KOPT-K1 (cell line): ENCODE results near the gene NUMA1.

Experiments used
- H3K27ac ChIP-seq: fragments of 200-600 bp; sonication (generic); 2 replicates; pipeline ENCODE4 v1.5.1; 2016; ENCODE audit warnings: antibody characterized with exemption, mild to moderate bottlenecking, low read depth, low read length; ENCODE audit not compliant: poor library complexity, severe bottlenecking
- H3K36me3 ChIP-seq: fragments of 200-600 bp; sonication (generic); 2 replicates; pipeline ENCODE4 v1.5.1; 2017; ENCODE audit warnings: antibody characterized with exemption, mild to moderate bottlenecking, low read length, moderate library complexity; ENCODE audit not compliant: insufficient read depth
- H3K9me3 ChIP-seq: fragments of 200-600 bp; sonication (generic); 2 replicates; pipeline ENCODE4 v1.5.1; 2017; ENCODE audit warnings: antibody characterized with exemption, low read length, mild to moderate bottlenecking; ENCODE audit not compliant: insufficient read depth, poor library complexity, severe bottlenecking

The NUMA1 gene

DNA sequence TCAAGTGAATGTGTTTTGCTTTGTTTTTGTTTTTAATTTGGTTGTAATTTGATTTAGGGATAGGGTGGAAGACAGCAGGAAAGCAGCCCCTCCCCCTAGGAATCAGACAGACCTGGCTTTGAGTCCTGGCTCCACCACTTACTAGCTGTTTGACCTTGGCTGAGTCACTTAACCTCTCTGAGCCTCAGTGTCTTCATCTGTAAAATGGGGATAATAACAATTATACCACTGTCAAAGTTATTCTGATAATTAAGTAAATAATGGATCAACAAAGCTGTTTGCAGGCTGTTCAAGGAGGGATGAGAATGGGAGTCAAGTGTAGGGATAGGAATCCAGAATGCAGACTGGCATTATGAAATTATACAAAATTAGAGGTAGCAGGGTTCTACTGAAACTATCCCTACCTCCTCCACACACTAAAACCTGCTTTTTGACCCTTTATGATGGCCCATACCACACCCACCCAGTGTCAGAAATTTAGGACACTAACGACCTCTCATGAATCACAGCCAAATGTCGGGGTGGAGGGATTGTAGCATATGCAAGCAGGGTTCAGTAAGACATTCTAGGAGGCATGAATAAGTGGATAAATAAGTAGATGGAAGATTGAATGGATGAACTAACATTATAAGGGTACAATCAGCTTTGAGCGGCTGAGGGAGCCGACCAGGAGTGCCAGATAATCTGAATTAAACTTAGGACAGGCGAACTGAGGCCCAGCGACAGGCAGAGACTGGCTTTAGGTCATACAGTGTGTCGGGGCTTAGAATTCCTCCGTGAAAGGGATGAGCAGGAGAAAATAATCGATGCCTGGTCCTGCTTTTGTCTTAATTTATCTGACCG, 31.2 kb upstream of the NUMA1 start:
- peaks cover 32% of the 10 kb centered on the region for H3K36me3 ChIP-seq
- H3K27ac ChIP-seq = peak overlapping the region; percentile 95
- no peaks in the 10 kb centered on the region for H3K9me3 ChIP-seq

- peaks cover 37% of the 10 kb centered on the region for H3K36me3 ChIP-seq
- H3K27ac ChIP-seq = no peak within 1 kb of the TSS
- no peaks in the 10 kb centered on the region for H3K9me3 ChIP-seq
Measured at GRCh38 chr11:72105888-72106287, 25.5 kb upstream of the NUMA1 start, which contains the start of gene TOMT. Gene TOMT, plus strand, starts transcription at chr11:72105924. Its CDS starts 28 bp downstream, at chr11:72105952.

- Histone ChIP-seq H3K9me3 (no peaks in the 10 kb centered on the region), H3K27ac (peak overlapping the region; percentile 89), H3K36me3 (peaks cover 42% of the 10 kb centered on the region)
Measured at GRCh38 chr11:72103754-72104167, 23.4 kb upstream of the NUMA1 start.

DNA sequence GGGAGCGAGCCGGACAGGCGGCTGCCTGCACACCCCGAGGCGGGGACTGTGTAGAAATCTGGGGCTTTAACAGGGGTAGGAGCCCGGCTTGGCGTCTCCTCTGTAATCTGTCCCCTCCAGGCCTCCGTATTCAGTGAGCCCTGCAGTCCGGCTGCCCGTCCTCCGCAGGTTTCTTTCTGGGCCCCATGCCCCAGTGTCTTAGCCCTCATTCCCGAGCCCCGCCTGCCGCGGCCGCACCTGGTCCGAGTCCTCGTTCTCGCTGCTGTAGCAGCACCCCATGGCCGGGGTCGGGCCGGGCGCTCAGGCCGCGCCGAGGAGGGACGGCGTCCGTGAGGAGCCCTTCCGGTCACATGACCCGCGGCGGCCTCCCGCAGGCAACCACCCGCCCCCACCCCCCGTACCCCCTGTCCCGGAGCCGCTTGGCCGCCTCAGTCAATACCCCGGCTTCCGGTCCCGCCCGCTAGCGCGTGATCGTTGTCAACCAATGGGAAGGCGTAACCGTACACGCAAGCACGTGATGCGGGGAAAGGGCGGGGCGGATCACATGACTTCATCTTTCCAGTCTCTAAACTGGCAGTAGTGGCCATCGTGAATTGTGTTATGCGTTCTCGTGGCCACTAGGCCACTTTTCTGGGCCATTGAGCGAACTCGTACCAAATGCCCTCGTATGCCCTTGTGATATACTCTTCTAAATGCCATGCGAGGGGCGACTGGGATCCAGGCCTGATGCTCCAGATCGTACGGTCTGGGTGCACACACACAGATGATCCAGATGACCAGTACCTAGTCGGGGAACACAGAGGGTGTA, 22.8 kb upstream of the NUMA1 start, which contains the start of gene LAMTOR1:
Gene LAMTOR1 (minus strand): TSS at position 352 of the 808 bp plus-strand sequence. CDS start 73 bp downstream, at position 279.
- H3K27ac ChIP-seq = peak within 1 kb of the TSS; percentile 89
- H3K36me3 ChIP-seq = peaks cover 42% of the 10 kb centered on the region

GRCh38 chr11:72102631-72102945, 22.2 kb upstream of the NUMA1 start:
- H3K36me3 ChIP-seq = peaks cover 42% of the 10 kb centered on the region
- no peaks in the 10 kb centered on the region for H3K9me3 ChIP-seq
- H3K27ac ChIP-seq = peak overlapping the region; percentile 89

More for the DNA sequence above, 22.8 kb upstream of the NUMA1 start, which contains the start of gene LAMTOR1:
- no peaks in the 10 kb centered on the region for H3K9me3 ChIP-seq

DNA sequence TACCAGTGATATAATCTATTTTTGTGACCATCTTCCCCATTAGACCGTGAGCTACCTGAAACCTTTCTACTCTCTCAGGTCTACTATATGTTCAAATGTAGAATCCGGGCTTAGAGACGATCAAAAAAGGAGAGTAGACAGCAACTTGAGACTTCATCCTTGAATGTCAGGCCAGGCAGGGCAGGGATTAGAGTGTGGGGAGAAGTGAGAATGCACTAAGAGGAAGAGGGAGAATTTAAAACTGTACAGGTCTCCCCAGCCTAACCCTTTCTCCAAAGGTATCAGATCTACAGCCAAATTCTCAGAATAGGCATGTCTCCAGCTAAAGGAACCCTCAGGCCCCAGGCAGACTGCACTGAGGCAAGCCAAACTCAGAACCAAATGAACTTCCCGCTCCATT, 21.8 kb upstream of the NUMA1 start:
- no peaks in the 10 kb centered on the region for H3K9me3 ChIP-seq
- peaks cover 42% of the 10 kb centered on the region for H3K36me3 ChIP-seq
- peak overlapping the region; percentile 89 for H3K27ac ChIP-seq

DNA sequence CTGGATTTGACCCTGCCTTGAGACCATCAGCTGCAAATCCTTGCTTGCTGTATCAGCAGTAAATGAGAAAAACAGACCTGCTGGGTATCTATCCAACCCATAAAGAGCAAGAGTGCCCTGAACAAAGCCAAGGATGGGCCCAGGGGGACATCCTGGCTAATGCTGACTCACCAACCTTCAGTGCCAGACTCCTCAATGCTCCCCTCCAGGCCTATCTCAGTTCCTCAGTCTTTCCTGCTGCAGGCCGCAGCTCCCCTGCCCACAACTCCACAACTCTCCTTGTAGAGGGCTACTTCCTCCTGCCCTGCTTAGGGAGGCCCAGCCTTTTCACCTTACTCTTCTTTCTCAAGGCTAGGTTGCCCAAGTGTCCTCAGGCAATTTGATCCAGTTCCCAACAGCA, 20.1 kb upstream of the NUMA1 start:
- H3K9me3 ChIP-seq = no peaks in the 10 kb centered on the region
- H3K27ac ChIP-seq = no peak overlapping the region
- H3K36me3 ChIP-seq = peaks cover 53% of the 10 kb centered on the region

DNA sequence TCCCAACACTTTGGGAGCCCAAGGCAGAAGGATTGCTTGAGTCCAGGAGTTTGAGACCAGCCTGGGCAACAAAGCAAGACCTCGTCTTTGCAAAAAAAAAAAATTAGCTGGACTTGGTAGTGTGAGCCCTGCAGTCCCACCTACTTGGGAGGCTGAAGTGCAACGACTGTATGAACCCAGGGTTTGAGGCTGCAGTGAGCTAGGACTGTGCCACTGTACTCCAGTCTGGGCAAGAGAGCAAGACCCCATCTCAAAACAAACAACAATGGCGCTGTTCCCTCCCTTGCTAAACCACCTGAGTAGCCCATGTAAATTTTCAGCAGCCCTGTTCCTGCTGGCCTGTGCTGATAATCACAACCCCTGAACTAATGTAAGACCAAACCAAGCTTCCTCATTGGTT, 19.7 kb upstream of the NUMA1 start:
- Histone ChIP-seq H3K9me3 (no peaks in the 10 kb centered on the region), H3K27ac (no peak overlapping the region), H3K36me3 (peaks cover 57% of the 10 kb centered on the region)

DNA sequence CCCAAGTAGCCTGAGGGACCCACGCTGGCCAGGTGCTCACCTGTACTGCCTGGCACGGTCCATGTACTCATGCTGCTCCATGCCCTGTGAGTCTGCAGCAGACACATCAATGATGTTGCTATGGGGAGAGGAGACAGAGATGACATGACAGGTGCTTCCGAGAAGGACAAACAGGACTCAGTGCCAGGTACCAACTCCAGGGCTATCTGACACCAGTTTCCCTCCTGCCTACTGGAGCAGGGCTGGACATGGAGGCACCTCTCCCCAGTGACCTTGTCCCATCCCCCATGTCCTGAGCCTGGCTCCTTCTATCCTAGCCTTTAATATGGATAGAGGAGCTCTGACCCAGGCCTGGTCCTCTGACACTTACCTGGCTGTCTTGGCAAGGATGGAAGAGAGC, 18.4 kb upstream of the NUMA1 start:
- Histone ChIP-seq H3K27ac (no peak overlapping the region), H3K36me3 (peaks cover 68% of the 10 kb centered on the region), H3K9me3 (no peaks in the 10 kb centered on the region)

DNA sequence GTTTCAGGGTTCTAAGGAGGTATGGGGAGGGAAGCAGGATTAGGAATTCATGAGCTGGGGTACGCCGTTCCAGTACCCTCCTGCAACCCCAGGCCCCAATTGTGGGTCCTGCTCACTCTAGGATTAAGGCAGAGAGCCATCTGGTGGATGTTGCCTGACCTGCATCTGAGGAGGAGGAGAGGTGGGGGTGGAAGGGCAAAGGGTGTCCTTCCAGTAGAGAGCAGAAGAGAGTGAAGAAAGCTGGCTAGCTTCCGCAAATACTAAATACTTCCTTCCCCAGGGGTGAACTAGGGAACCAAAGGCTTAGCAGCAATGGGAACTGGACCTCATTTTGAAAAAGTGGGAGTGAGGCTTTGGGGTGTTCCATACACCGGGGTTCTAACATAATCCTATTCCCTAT, 10.9 kb upstream of the NUMA1 start:
- Histone ChIP-seq H3K36me3 (peaks cover 58% of the 10 kb centered on the region), H3K27ac (no peak overlapping the region), H3K9me3 (no peaks in the 10 kb centered on the region)

DNA sequence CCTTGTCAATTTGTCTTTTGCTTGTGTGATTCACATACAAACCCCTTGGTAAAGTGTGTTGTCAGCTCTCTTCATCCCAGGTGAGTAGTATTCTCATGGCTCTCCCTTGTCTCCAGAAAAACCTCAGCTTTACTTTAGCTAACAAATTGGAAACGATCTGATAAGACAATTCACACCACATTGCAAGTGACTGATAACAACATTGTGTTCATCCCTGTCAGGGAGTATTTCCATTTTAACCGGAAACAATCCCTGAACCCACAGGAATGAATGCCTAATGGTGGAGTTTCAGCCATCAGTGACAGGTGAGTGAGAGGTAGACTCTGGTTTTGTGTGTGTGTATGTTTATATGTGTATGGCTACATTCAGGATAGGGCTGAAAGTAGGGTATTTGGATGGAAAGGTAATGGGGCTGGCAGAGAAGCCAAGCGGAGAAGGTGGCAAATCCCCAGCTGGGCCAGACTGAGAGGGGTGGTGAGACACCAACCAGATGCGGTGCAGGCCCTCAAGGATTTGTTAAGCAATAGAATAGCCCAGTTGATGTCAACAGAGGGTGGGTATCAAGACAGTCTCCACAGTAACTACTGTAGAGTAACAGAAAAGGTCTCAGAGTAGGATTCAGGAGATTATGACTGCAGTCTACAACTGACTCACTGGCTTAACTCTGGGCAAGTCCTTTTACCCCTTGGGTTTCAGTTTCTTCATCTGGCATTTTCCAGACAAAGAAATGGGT, 7.9 kb upstream of the NUMA1 start:
- Histone ChIP-seq H3K36me3 (peaks cover 36% of the 10 kb centered on the region), H3K9me3 (no peaks in the 10 kb centered on the region), H3K27ac (no peak overlapping the region)

DNA sequence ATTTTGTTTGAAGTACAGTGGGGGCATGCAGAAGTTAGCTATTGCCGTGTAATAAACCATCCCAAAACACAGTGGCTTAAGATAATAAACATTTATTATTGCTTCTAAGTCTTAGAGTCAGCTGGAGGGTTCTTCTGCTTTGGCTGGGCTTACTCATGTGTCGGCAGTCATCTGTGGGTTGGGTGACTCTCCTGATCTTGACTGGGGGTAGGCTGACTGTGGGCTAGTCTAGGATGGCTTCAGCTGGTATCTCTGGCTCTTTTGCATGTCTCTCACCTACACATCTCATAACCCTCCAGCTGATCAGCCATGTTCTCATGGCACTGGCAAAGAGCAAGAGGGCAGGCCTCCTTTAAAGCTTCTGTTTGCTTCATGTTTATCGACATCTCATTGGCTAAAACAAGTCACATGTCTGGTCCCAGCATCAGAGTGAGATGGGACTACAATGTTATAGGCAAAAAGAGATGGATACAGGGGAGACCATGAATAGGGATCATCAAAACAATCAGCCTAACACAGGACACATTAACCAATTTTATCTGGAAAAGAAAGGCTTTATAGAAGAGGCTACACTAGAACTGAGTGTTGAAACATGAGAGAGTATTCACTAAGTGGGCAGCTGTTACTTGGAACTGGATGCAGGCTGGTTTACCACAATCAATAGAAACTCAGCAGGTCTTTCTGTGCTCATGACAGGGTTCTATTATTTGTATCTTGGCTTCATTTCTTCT, 5.4 kb upstream of the NUMA1 start:
- Histone ChIP-seq H3K27ac (no peak overlapping the region), H3K36me3 (peaks cover 29% of the 10 kb centered on the region), H3K9me3 (no peaks in the 10 kb centered on the region)

DNA sequence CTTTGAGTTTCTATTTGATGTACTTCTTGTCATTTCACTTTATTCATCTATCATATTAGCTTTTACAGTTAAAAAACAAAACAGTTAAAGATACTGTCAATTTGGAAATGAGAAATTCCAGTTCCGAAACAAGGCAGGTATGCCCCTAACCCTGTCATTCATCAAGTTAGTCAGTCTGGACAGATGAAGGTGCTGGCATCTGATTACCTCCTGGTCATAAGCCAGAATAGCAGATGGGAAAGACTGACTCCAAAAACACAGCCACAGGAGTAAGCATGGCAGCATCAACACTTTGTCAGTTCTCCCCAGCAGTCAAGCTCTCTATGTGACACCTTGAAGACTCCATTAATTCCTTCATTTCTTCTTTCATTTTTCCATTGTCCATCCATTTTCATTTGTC, 4.6 kb upstream of the NUMA1 start:
- Histone ChIP-seq H3K36me3 (peaks cover 22% of the 10 kb centered on the region), H3K9me3 (no peaks in the 10 kb centered on the region), H3K27ac (no peak overlapping the region)

- H3K27ac ChIP-seq = no peak overlapping the region
- H3K9me3 ChIP-seq = no peaks in the 10 kb centered on the region
Measured at GRCh38 chr11:72084076-72084475, 3.7 kb upstream of the NUMA1 start.

More at GRCh38 chr11:72084076-72084475, 3.7 kb upstream of the NUMA1 start:
- peaks cover 13% of the 10 kb centered on the region for H3K36me3 ChIP-seq
